ENCODE results near the gene EXOC3. TPM values are rescaled to one million over a fixed set of nuclear protein-coding genes. Genes with fewer than 3 reads are reported as not detected.

EXOC3 gene
- total RNA-seq, 1 donor = 59.0 TPM

DNA sequence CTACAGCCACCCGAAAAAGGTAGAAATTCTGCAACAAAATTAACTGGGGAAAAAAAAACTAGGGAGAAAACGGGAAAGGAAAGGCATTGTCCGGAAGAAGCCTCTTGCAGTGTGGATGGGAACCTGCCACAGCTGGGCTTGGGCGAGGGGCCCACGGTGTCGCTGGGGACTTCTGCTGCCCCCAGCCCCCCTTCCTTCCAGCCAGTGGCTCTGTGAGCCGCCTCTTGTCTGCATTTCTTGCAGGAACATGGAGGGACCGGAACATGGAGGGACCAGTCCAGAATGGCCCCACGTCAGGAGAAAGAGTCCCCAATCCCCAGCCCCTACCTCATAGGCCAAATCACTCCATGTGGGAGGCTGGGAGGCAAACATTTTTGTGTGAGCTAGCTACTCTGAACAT, 36.9 kb upstream of the EXOC3 start:
- no peak for DNase-seq (ENCODE audit: low read depth in 2 of 3, low spot score in 2 of 3)

DNA sequence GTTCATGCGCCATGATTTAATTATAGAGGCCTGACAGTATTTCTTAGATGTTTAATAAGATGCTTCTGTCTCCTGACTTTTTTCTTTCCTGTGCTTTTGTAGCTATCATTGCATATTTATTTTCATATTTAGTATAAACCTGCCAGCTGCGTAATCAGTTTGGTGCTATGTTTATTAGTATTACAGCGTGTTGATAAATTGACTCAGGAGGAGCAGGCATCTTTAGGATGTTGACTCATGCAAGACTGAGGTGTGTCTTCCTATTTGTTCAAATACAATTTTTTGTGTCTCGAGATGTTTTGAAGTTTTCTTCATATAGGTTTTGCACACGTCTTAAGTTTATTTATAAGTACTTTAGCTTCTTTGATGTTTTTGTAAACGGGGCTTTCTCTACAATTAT, 35.9 kb upstream of the EXOC3 start:
- no peak for DNase-seq (ENCODE audit: low read depth in 2 of 3, low spot score in 2 of 3)

DNA sequence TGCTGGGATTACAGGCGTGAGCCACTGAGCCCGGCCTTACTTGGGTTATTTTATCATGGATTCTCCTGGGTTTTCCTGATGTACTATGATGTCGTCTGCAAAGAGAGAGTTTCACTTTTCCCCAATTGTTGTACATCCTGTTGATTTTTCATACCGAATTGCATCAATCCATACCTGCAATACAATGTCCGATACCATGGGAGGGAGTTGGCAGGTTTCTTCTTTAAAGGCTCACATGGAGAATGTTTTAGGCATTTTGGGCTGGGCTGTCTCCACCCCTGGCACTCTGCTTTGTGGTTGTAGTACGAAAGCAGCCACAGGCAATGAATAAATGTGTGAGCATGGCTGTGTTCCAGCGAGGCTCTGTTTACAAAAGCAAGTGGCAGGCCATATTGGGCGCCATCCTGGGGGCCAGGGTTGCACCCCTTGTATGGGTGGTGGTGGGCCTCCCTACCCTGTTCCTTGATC, 35.1 kb upstream of the EXOC3 start:
- no peak for DNase-seq (ENCODE audit: low read depth in 2 of 3, low spot score in 2 of 3)

DNA sequence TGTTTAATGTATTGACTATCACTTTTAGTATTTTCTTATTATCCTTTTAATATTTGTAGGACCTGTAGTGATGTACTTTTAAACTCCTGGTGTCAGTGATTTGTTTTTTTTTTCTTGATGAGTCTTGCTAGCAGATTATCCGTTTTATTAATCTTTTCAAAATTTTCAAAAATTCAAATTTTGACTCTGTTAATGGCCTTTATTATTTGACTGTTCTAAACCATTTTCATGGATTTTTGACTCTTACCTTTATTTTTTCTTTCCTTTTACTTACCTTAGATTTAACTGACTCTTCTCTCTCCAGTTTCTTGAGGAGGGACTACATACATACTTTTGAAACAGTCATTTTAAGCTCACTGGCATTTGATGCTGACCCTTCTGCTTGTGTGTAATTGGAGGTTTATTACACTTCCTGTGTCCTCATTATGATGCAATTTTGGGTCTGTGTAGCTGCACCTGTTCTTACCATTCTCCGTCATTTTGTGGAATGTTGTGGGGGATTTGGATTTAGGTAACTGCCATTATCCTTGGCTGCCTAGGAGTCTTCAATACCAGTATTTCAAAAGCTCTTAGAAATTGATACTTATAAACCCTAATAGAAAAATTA, 32.0 kb upstream of the EXOC3 start:
- DNase-seq (ENCODE audit: low read depth in 2 of 3, low spot score in 2 of 3) = no peak

DNA sequence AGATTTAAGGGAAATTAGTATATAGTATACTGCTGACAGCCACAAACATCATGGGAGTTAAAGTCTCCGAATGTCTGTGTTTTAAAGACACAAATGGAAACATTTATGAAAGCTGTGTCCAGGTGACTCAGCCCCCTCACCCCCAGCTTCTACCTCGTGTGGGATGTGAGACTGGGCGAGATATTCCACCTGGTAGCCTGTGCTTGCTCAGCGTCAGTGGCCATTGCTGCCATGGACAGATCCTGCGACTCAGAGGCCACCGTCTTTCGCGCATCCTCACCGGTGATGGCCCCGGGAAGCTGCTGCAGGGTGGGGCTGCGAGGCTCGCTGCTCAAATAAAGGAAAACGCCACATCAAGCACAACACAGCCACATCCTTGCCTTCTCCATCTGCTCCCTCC, 31.2 kb upstream of the EXOC3 start:
- DNase-seq (ENCODE audit: low read depth in 2 of 3, low spot score in 2 of 3) = no peak

DNA sequence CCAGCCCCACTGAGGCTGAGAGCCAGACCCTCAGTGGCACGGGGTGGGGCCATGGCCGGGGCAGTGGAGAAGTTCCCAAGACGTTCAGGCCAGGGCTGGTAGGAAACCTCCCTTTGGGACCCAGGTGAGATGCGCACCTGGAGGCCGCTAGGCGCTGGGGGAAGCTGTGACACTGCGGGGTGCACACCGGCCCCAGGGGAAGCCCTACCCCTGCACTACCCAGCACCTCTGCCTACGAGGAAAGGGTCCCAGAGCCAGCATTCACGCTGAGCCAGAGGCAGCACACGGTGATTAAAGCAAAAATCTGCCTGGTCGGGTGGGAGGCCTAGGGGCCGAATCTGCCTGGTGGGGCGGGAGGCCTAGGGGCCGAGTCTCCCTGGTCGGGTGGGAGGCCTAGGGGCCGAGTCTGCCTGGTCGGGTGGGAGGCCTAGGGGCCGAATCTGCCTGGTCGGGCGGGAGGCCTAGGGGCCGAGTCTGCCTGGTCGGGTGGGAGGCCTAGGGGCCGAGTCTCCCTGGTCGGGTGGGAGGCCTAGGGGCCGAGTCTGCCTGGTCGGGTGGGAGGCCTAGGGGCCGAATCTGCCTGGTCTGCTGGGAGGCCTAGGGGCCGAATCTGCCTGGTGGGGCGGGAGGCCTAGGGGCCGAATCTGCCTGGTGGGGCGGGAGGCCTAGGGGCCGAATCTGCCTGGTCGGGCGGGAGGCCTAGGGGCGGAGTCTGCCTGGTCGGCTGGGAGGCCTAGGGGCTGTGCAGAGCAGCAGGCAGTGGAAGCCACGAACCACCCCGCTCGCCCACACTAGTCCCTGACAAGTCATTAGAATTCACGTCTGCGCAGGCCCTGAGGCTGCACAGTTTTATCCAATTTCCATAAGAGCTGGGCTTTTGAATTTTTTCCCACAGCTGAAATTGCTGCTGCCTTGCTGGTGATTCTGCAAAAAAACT, 27.7 kb upstream of the EXOC3 start:
- DNase-seq (ENCODE audit: low read depth in 2 of 3, low spot score in 2 of 3) = peak in 1 of 3 donors; percentile 61

DNA sequence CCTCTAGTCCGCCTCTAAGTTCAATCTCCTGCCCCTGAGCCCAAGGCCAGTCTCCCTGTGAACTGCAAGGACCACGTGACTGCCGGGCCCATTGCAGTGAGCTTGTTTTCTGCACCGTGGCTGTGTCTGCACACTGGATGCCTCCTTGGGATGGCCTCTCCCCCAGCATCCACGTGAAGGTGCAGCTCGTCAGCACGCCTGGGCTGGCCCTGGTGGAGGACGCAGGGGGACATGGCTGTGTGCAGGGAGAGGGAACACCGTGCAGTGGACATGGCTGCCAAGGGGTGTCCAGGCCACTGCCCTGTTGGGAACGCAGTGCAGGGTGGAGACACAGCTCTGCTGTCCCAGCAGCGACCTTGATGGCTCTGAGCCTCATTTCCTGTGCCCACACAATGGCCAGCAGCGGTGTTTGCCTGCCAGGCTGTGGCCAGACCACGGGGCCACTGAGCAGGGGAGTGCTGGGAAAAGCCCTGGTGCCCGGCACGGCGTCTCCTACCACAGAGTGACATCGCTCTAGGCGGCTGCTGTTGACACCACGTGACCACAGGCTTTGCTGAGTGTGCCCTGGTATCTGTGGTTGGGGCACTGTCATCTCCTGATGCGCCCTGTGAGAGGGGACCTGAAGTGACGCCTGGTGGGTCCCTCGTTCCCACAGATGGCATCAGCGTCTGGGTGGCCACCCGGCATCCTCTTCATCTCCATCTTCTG, 26.9 kb upstream of the EXOC3 start:
- no peak for DNase-seq (ENCODE audit: low read depth in 2 of 3, low spot score in 2 of 3)

DNA sequence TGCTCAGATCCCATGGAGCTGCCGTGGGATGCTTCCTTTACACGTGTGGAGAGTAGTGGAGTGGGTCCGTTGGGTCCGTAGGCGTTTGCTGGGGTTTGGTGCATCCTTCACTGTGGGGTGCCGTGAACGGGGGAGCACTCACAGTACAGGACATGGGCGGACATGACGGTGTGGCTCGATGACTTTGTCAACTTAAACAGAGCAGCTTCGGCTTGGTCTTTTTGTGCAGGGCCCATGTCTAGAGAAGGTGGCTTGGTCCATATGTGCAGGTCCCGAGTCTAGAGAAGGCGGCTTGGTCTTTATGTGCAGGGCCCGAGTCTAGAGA, 26.4 kb upstream of the EXOC3 start:
- DNase-seq (ENCODE audit: low read depth in 2 of 3, low spot score in 2 of 3) = no peak

DNA sequence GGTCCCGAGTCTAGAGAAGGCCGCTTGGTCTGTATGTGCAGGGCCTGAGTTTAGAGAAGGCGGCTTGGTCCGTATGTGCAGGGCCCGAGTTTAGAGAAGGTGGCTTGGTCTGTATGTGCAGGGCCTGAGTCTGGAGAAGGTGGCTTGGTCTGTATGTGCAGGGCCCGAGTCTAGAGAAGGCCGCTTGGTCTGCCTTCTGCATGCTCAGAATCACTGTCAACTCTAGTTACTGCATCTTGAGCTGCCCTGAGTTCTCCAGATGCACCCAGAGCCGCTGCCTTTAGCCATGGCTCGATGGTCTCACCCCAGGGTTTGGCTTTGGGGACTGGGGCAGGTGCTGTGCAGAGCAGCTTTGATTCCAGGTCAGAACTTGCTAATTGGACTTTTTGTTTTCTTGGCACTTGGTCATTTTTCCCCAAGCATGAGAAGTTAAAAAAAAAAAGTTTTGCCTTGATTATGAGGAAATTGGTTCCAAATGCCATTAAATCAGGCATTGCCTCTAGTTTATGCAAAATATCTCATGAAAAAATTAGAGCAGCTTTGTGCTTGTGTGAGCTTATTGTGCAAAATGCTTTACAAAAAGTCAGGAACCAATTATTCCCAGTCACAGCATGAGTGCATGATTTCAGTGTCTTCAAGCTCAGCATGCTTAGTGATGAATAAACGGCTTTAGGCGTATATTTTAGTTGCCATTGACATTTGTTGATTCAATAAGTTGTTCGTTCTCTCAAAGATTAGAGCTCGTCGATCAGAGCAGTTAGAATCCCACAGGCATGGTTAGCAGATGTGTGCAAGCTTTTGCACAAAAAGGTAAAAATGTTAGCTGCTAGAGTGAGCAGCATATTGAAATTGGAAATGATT, 25.4 kb upstream of the EXOC3 start:
- no peak for DNase-seq (ENCODE audit: low read depth in 2 of 3, low spot score in 2 of 3)

DNA sequence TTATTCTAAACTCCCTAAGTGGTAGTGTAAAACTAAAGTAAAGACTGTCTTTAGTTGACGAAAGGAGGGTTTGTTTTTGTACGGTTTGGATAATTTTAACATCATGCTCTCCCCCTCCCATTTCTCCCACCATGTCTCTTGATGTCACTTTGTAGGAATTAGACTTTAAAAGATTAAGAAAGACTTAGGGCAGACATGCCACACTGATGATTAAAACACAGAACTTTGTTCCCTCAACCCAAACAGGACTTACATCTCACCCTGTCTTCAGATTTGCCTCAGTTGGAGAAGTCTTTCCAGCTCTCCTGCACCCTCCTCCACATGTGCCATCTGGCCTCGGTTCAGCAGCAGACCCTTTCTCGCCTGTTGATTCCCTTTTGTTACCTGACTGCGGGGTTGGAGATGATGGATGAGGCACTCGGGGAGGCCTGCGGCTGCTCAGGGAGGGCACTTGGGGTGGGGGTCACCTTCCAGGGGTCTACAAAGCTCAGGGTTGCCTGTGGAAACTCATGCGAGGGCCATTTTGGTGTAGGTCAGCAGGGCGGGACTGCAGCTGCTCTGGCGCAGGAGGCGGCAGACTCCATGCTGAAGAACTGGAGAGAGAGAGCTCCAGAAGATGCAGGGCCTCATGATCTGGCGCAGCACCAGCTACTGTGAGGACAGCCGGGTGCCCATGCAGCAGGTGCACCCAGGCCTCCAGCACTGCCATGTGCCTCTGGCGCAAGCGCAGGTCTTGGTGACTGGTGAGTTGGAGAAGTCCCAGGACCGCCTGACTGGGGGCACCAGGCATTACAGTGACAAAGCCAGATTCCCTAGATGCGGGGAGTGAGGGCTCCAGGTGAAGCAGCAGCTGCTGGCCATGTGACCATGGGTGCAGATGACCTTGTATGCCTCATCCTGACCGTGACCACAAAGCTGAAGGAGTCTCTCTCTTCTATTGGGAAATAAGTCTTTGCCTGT, 24.5 kb upstream of the EXOC3 start:
- no peak for DNase-seq (ENCODE audit: low read depth in 2 of 3, low spot score in 2 of 3)

DNA sequence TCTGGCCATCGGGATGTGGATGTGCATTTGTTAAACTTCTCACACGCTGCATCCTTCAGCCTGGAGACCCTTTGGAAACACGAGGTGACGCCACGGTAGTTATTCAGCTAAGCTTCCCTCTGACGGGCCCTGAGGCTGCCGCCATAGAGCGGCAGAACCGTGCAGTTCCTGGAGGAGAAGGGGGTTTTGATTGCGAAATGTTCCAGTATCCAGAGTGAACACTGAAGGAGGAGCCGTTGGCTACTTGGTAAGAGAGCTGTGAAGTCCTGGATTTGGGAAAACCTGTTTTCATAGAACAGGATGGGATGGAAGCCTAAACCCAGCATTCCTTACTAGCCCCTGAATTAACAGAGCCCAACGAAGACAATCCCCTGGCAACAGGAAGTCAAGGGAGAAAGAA, 23.0 kb upstream of the EXOC3 start:
- no peak for DNase-seq (ENCODE audit: low read depth in 2 of 3, low spot score in 2 of 3)

DNA sequence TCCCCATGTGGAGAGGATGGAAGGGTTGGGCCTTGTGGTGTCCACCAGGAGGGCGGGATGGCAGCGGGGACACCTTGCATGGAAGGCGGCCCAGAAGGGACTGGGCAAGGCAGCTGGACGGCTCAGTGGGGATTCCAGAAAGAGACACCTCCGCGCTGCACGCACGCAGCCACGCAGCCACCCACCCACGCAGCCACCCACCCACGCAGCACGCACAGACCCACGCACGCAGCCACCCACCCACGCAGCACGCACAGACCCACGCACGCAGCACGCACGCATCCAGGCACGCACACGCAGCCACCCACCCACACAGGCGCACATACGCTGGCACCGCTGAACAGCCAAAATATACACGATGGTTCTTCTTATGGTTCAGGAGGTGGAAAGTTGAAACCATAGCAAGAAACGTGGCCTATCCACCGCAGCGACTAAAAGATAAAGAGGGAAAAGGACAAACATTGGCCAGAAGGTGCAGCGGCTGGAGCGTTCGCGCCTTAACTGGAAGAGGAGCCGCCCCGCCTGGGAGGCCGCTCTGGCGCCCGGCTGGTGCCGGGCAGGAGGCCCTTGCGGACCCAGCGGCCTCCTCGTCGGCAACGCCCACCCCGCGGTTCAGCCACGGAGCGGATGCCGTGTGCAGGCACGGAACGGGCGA, 22.2 kb upstream of the EXOC3 start:
- DNase-seq (ENCODE audit: low read depth in 2 of 3, low spot score in 2 of 3) = no peak

DNA sequence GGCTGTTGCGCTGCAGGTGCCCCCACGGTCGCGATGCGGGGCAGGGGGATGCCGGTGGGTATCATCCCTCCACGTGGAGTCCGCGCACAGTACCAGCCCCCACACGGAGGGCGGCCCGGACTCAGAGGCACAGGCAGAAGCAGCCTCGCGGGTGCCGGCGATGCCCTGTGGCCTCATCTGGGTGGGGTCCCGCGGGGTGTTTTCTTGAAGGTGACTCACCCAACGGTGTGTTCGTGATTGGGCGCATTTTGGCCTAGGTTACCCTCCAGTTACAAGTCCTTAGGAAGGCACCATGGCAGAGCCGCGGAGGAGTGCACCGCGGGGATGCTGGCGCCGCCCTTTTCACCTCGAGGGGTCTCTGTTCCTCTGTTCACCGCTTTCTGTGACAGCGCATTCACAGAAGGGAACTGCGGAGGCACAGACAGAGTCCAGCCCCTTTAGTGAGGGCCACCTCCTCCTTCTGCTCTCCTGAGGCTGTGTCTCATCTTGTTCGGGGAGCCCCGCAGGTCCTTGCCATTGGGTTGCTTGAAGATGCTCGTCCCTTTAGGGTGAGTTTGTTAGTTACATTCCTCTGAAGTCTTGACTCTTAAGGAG, 21.6 kb upstream of the EXOC3 start:
- no peak for DNase-seq (ENCODE audit: low read depth in 2 of 3, low spot score in 2 of 3)

DNA sequence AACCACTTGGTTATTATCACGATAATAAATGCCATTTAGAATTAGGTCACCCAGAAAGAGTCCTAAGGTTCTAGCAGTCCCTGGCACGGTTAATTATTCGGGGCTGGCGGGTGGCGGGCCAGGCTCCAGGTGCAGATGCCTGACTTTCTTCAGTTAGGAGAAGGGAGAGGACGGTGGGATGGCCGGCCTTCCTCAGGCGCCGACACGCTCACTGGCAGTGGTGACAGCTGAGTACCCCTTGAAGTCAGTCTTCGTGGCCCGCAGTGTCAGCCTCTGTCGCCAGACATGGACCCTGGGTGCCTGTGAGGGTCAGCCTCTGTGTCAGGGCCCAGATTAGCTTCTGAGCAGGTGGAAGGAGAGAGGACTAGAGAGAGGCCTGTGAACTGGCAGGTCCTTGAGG, 21.1 kb upstream of the EXOC3 start:
- no peak for DNase-seq (ENCODE audit: low read depth in 2 of 3, low spot score in 2 of 3)

DNA sequence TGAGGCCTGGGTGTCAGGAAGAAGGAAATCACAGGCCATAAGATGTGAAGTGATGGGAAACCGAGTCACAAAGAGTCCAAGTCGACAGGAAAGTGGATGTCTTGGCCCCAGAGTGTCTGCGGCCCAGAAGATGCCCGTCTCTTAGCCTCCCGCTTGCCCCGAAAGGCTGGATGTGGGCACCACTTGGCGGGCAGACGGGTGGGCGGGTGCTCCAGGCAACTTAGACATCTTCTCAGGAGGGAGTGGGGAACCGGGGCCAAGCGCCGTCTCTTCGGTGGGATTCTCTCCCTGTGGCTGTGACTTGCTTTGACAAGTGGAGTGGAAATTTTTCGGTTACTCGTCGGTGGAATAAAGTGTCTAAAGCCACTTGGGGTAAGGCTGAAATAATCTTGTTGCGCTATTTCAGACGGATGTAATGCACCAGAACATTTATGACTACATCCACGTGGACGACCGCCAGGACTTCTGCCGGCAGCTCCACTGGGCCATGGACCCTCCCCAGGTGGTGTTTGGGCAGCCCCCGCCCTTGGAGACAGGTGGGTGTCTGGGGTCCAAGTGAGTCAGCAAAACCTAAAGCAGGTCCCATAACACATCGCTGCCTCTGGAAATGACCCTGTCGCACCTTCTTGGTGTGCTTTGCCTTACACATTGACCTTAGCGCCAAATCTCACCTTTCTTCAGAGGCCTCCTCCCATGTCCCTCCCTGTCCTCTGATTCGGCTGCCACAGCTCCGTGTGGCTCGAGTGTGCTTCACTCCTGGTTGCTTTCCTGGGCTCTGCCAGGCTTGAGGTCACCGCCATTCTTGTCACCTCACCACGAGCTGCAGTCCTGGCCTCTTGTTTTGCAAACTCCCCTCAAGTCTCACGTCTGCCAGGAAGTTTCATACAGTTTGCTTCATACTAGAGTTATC, 20.4 kb upstream of the EXOC3 start:
- DNase-seq (ENCODE audit: low read depth in 2 of 3, low spot score in 2 of 3) = no peak

DNA sequence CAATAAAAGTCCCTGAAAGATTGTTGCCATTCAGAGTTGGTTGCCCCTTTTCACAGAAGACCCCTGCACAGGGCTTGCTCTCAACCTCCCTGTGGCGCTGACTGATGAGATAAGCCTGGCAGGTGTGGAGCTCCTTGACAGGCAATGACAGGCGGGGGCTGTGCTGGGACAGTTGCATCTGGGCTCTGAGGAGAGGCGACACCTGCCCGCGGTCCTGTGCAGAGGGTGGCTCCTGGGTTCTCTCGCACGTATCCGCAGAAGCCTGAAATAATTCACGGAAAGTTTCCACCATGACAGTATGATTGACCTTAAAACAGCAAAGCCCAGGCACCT, 19.8 kb upstream of the EXOC3 start:
- no peak for DNase-seq (ENCODE audit: low read depth in 2 of 3, low spot score in 2 of 3)

DNA sequence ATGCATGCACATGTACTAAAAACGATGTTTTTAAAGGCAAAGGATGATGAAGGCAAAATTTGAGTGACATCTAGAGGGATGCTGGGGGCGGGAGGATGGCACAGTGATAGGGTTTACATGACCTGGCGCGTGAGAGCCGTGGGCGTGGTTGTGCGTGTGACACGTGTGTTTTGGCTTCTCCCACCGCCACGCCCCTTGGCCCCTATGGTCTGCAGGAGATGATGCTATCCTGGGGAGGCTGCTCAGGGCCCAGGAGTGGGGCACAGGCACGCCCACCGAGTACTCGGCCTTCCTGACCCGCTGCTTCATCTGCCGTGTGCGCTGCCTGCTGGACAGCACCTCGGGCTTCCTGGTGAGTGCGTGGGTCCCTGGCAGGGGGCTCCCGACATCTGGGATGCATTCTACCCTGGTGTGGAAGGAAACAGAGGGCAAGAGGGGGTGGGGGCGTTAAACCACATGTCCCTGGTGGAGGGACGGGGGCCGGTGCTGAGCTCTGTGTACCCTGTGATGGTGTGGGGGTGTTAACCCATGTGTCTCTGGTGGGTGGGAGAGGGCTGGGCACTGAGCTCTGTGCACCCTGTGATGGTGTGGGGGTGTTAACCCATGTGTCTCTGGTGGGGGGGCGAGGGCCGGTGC, 19.2 kb upstream of the EXOC3 start:
- no peak for DNase-seq (ENCODE audit: low read depth in 2 of 3, low spot score in 2 of 3)

All from hematopoietic multipotent progenitor cell (in vitro differentiated cells).